ACHN (cell line): ENCODE measurements around the gene METTL17.
A peak's percentile ranks its signal among the peaks of the same experiment; 100 is the strongest.
"Not testable (repeated sequence)": the region's sequence is repeated elsewhere in the genome, so short reads cannot be mapped to it uniquely, and the experiment has no call there.

Experiments used
- DNase-seq: peaks from one replicate; pipeline ENCODE4 v3.0.0-alpha.2; 2015
- in situ Hi-C: cut with HindIII; loops from 2 replicates; pipeline ENCODE4 v1.10.0; 2017; ENCODE audit warnings: low sequenced_read_pairs, low pct_ligation_motif_present, low pct_unique_long_range_greater_than_20kb

Gene METTL17, protein sequence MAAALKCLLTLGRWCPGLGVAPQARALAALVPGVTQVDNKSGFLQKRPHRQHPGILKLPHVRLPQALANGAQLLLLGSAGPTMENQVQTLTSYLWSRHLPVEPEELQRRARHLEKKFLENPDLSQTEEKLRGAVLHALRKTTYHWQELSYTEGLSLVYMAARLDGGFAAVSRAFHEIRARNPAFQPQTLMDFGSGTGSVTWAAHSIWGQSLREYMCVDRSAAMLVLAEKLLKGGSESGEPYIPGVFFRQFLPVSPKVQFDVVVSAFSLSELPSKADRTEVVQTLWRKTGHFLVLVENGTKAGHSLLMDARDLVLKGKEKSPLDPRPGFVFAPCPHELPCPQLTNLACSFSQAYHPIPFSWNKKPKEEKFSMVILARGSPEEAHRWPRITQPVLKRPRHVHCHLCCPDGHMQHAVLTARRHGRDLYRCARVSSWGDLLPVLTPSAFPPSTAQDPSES

GRCh38 chr14:20989787-20990600, at the start of gene METTL17:
METTL17 (plus strand) TSS chr14:20989980; CDS start chr14:20990003, 23 bp downstream.
- in situ Hi-C loops = no loop called here
- DNase-seq = peak; percentile 97

GRCh38 chr14:20945146-20945545, 44.6 kb upstream of the METTL17 start:
- in situ Hi-C loops = not testable (repeated sequence)

DNA sequence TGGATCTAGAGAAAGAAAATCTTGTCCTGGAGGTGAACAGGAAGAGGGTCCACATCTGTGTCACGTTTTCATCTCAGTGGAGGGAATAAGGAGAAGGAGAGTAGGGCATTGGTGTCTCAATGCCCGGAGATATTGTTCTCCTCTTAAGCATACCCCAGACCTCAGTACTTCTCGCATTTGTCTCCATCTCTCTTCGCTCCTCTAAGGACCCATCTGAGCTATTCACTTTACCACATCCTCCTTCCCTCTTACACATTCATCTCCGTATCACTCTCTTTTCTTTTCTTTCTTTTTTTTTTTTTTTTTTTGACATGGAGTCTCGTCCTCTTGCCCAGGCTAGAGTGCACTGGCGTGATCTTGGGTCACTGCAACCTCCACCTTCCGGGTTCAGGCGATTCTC, 43.1 kb upstream of the METTL17 start:
- in situ Hi-C loops, DNase-seq: not testable (repeated sequence)

More at GRCh38 chr14:20945146-20945545, 44.6 kb upstream of the METTL17 start:
- not testable (repeated sequence) for DNase-seq

DNA sequence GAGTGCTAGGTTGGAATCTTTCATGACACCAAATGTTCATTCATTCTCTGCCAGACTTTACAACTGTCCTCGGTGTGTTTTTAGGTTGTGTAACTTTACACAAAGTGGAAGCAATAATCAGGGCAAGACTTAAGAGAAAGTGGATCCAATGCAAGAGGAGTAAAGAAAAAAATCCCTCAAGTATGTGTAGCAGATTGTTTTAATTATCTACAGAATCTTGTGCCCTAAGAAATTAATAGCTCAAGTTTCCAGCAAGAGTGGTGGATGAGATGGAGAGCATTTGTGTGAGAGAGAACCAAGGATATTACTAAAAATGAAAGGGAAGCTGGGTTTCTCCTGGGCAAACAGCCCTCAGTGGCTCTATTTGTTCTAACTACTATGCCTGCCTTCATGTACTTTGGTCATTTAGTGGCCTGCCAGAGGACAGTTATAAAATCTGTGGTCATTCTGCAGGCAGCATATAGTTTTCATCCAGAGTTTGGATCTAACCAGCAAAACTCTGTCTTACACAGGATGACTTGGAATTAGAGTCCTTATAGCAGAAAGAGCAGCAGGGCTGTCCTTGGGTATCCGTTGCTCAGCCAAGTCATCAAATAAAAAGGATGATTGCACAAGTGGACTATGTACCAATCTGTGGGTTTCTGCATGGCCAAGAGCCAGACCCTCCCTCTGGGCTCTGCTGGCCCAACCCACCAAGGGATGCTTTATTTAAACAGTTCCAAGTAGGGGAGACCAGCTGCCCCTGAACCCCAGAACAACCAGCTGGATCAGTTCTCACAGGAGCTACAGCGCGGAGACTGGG, 34.8 kb upstream of the METTL17 start, which contains the start of gene RNASE2:
Gene RNASE2 (plus strand): TSS at position 752 of the 802 bp plus-strand sequence. CDS start 285 bp downstream, outside the sequence.
- in situ Hi-C loops, DNase-seq: not testable (repeated sequence)

DNA sequence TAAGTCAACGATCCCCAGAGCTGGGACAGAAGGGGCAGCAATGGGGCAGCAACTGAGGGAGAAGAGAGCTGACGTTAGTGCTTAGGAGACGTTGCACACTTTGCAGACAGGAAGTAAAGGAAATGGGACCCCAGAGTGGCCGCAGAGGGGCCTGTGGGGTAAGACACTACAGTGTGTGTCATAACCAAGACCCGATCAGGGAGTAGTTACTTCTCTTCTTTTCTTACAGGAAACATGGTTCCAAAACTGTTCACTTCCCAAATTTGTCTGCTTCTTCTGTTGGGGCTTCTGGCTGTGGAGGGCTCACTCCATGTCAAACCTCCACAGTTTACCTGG, 34.3 kb upstream of the METTL17 start:
- DNase-seq, in situ Hi-C loops: not testable (repeated sequence)

DNA sequence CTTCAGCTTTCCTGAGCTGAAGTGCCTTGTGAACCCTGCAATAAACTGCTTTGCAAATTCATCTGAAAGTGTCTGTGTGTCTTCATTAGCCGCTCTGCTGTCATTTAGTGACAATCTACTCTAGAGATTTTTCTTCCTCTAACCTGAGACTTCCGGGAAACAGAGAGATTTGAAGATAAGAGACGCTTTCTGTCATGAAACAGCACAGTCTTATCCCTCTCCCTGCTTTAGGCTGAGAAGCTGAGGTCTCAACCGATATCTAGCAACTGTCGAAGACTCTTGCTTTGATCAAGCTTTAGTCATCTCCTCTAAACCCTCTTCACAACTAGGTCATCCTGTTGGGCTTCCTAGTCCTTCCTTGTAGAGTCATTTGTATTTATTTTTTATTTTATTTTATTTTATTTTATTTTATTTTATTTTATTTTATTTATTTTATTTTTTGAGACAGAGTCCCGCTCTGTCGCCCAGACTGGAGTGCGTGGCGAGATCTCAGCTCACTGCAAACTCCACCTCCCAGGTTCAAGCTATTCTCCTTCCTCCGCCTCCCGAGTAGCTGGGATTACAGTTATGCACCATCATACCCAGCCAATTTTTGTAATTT, 33.3 kb upstream of the METTL17 start:
- DNase-seq = no peak
- in situ Hi-C loops = no loop called here

DNA sequence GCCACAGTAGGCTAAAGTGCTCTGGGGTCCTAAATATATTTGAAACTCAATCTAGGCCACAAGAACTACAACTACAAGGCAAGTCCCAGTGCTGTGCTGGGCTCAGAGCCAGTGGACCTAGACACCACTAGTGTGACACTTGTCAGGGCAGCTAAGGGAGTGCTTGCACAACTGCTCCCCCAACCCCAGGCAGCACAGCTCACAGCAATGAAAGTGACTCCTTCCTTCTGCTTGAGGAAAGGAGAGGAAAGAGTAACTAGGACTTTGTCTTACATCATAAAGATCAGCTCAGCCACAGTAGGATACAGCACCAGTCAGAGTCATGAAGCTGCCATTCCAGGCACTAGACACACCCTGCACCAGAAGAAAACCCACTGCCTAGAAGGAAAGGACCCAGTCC, 30.8 kb upstream of the METTL17 start:
- DNase-seq, in situ Hi-C loops: not testable (repeated sequence)

GRCh38 chr14:20969336-20969735, 20.4 kb upstream of the METTL17 start:
- in situ Hi-C loops = no loop called here

GRCh38 chr14:20970647-20970982, 19.2 kb upstream of the METTL17 start:
- no peak for DNase-seq
- in situ Hi-C loops = no loop called here

More at GRCh38 chr14:20969336-20969735, 20.4 kb upstream of the METTL17 start:
- no peak for DNase-seq

- in situ Hi-C loops = no loop called here
Measured at GRCh38 chr14:20970983-20971704, 18.6 kb upstream of the METTL17 start.

DNA sequence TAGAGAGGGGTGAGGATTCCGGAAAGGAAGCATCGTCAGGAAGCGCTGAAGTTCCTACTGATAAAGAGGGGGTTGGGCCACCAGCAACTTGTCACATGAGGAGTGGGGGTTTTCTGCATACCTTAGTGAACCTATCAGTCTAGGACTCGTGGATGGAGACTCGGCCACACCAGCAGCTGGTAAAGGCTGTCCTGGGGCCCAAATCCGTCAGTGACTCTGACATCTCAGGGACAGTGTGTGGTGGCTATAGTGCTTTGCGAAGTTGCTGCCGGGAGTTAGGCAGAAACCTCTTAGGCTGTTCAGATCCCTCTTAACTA, 18.1 kb upstream of the METTL17 start:
- no peak for DNase-seq
- in situ Hi-C loops = no loop called here

More at GRCh38 chr14:20970983-20971704, 18.6 kb upstream of the METTL17 start:
- peak; percentile 82 for DNase-seq

DNA sequence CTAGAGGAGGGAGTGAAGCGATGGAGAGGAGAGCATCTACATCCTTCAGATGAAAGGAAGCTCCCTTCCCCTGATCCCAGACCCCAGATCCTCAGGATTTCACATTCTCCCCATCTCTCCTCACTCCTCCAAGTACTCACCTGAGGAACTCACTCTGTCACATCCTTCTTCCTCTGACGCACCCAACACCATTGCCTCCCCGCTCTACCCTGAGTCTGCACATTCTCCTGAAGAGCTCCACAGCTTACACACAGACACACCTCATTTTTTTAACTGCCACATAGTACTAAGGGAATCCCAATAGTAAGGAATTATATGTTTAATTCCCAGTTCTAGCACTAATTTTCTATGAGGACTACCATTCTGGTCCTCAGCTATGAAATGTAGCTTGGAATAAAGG, 16.3 kb upstream of the METTL17 start:
- no peak for DNase-seq
- in situ Hi-C loops = no loop called here

DNA sequence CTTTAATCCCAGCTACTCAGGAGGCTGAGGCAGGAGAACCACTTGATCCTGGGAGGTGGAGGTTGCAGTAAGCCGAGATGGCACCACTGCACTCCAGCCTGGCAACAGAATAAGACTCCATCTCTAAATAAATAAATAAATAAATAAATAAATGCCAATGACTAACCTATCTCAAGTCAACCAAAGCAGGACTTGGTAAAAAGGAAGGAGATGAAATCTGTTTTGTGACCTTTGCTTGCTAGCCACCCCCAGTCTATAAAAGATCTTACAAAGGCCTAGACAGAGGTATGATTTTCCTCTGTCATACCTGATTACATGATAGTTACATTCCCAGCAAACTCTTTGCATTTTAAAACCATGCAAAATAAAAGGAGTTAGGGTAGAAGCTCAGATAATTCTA, 13.5 kb upstream of the METTL17 start:
- DNase-seq = no peak
- in situ Hi-C loops = no loop called here

- in situ Hi-C loops = no loop called here
- DNase-seq = no peak
Measured at GRCh38 chr14:20978687-20979086, 11.1 kb upstream of the METTL17 start.

DNA sequence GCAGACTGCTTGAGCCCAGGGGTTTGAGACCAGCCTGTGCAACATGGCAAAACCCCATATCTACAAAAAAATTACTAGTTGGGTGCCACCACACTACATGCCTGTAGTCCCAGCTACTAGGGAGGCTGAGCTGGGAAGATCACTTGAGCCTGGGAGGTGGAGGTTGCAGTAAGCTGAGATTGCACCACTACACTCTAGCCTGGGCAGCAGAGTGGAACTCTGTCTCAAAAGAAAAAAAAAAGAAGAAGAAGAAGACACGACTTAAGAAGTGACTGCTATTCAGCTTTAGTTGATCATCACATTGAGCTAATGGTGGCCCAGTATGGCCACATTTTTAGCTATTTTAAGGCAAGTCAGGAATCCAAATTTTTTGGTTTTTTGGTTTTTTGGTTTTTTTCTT, 8.9 kb upstream of the METTL17 start:
- in situ Hi-C loops = no loop called here
- no peak for DNase-seq

GRCh38 chr14:20982646-20983369, 7.0 kb upstream of the METTL17 start:
- no peak for DNase-seq
- in situ Hi-C loops = no loop called here

- in situ Hi-C loops, DNase-seq: not testable (repeated sequence)
Measured at GRCh38 chr14:20985650-20986049, 4.1 kb upstream of the METTL17 start.
